Cardiac ventricle fibroblast (primary cell): ENCODE data around the gene B3GNT5. TPM values are rescaled to one million over a fixed set of nuclear protein-coding genes. Genes with fewer than 3 reads are reported as not detected.

Experiments used
- total RNA-seq: library from RNA; depleted of rRNA; stranded (reverse); fragments of >200 nt; gene quantifications from 2 replicates; pipeline ENCODE4 v1.2.3, GENCODE V29; 2015

The B3GNT5 gene
- total RNA-seq, result 5.9 and 8.2 TPM in 2 replicates

GRCh38 chr3:183252973-183253527 is at the start of gene B3GNT5:
Gene B3GNT5, plus strand, starts transcription at chr3:183253253. Its CDS starts 16,546 bp downstream, at chr3:183269799.

Other genes with a start within 250 kb of the B3GNT5 start
- gene MCCC1, start 153.8 kb upstream of the B3GNT5 start, total RNA-seq, result 13.1 and 42.5 TPM in 2 replicates
- not detected in 2 replicates for gene LAMP3, start 90.5 kb upstream of the B3GNT5 start, total RNA-seq
- gene MCF2L2, start 175.4 kb downstream of the B3GNT5 start, total RNA-seq, result 0.31 and 1.1 TPM in 2 replicates